Type B pancreatic cell (in vitro differentiated cells): ENCODE results near the gene FXYD1. TPM values are rescaled to one million over a fixed set of nuclear protein-coding genes. Genes with fewer than 3 reads are reported as not detected.

Source experiments
- DNase-seq: peaks from one replicate; pipeline ENCODE4 v3.0.0; 2021; ENCODE audit warnings: mixed read lengths; ENCODE audit not compliant: unreplicated experiment; ENCODE audit errors: extremely low spot score
- H3K27ac Mint-ChIP-seq: 2 replicates; pipeline ENCODE4 v1.8.0; 2021; ENCODE audit warnings: mild to moderate bottlenecking, mixed read lengths
- H3K27me3 Mint-ChIP-seq: 2 replicates; pipeline ENCODE4 v1.8.0; 2021; ENCODE audit warnings: mixed read lengths
- H3K36me3 Mint-ChIP-seq: 2 replicates; pipeline ENCODE4 v1.8.0; 2021; ENCODE audit warnings: mixed read lengths
- H3K4me1 Mint-ChIP-seq: one replicate; pipeline ENCODE4 v1.8.0; 2021; ENCODE audit warnings: mixed read lengths; ENCODE audit not compliant: unreplicated experiment
- H3K4me3 Mint-ChIP-seq: 2 replicates; pipeline ENCODE4 v1.8.0; 2021; ENCODE audit warnings: mild to moderate bottlenecking, mixed read lengths
- H3K9me3 Mint-ChIP-seq: 2 replicates; pipeline ENCODE4 v1.8.0; 2021; ENCODE audit warnings: mixed read lengths
- total RNA-seq: library from RNA; stranded (reverse); gene quantifications from 2 replicates; pipeline ENCODE4 v1.2.1, GENCODE V29; 2021; ENCODE audit warnings: low replicate concordance
- TF ChIP-seq, protein P1 (sequence below): fragments of 200-600 bp; sonication (generic); conservative IDR thresholded peaks from 2 replicates; pipeline ENCODE4 v1.5.0; 2021; ENCODE audit warnings: antibody characterized with exemption, mild to moderate bottlenecking

Gene FXYD1
- total RNA-seq, 1 donor from 2014 or later = 5.3 TPM

DNA sequence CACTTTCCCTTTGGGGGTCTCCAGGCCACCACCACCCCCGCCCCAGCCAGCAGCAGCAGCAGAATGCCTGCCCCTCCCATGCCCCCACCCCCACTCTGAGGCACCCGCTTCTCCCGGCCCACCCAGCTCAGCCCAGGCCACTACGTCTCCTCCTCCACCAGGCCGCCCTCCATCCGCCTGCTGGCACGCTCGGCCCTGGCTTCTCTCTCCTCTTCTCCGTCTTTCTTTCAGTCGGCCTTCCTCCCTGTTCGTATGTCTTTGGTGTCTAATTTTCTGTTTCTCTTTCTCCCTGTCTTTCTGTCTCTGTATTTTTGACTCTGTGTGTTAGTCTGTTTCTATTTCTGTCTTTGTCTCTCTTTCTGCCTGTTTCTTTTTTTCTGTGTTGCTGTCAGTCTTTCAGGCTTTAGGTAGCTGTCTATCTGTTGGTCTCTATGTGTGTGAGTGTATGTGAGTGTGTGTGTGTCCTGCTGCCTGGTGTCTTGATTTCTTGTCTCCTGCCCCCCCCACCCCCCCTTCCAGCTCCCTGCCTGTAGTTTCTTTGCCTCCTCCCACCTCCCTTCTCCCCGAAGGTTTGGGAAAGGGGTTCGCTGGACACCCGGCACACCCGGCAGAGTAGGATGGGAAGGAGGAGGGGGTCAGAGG is 3.9 kb upstream of the FXYD1 start, which contains the start of gene LGI4:
TSS of gene LGI4 (minus strand) at position 459 of the 642 bp plus-strand sequence. CDS start at position 80, 379 bp downstream.
- TF ChIP-seq, protein P1, sequence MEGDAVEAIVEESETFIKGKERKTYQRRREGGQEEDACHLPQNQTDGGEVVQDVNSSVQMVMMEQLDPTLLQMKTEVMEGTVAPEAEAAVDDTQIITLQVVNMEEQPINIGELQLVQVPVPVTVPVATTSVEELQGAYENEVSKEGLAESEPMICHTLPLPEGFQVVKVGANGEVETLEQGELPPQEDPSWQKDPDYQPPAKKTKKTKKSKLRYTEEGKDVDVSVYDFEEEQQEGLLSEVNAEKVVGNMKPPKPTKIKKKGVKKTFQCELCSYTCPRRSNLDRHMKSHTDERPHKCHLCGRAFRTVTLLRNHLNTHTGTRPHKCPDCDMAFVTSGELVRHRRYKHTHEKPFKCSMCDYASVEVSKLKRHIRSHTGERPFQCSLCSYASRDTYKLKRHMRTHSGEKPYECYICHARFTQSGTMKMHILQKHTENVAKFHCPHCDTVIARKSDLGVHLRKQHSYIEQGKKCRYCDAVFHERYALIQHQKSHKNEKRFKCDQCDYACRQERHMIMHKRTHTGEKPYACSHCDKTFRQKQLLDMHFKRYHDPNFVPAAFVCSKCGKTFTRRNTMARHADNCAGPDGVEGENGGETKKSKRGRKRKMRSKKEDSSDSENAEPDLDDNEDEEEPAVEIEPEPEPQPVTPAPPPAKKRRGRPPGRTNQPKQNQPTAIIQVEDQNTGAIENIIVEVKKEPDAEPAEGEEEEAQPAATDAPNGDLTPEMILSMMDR = no peak
- Mint-ChIP-seq H3K36me3 (no peaks in the 10 kb centered on the region), H3K4me1 (peaks cover 26% of the 10 kb centered on the region), H3K9me3 (peaks cover 11% of the 10 kb centered on the region), H3K4me3 (peak within 1 kb of the TSS; percentile 45), H3K27me3 (peaks cover 7% of the 10 kb centered on the region), H3K27ac (no peak within 1 kb of the TSS)
- no peak for DNase-seq

DNA sequence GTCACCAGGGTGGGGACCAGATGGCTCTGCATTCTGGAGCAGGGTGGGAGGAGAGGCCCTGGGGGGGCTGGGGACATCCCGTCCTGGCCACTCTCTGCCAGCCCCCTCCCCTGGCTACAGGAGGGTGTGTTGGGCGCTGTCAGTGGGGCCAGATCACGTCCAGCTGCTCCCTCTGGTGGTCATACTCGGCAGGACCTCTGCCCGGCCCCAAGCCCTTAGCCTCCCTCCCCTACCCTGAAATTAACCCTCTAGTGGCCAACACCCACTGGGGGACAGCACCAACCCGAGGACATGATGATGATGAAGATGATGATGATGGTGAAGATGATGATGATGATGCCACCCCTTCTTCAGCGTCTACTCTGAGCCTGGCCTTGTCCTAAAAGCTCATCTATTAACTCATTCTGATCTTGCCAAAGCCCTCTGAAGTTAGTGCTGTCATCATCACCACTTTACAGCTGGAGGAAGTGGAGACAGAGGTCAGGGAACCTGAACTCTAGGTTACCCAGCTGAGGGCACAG is 3.2 kb upstream of the FXYD1 start:
- TF ChIP-seq, protein P1 = peak; percentile 98
- no peak overlapping the region for H3K27ac Mint-ChIP-seq
- H3K4me1 Mint-ChIP-seq = peaks cover 22% of the 10 kb centered on the region
- peak; percentile 84 for DNase-seq
- peaks cover 8% of the 10 kb centered on the region for H3K27me3 Mint-ChIP-seq
- peak overlapping the region; percentile 45 for H3K4me3 Mint-ChIP-seq
- peaks cover 11% of the 10 kb centered on the region for H3K9me3 Mint-ChIP-seq
- H3K36me3 Mint-ChIP-seq = no peaks in the 10 kb centered on the region

DNA sequence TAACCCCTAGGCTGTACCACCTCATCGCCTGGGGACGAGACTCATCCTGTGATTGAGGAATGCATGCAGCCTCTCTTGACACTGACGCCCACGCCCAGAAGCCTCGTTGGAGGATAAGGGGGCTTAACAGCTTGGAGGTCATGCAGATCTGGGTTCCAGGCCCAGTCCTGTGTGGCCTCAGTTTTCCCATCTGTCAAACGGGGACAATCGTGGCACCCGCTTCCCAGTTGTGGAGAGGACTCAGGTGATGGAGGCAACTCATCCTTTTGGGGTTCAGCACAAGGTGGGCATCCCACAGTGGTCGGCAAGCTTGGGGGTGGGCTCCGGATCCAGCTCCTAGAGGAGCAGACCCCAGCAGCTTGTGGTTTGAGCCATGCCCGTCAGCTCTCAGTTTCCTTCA is 2.4 kb upstream of the FXYD1 start:
- Mint-ChIP-seq H3K27me3 (peaks cover 15% of the 10 kb centered on the region), H3K36me3 (no peaks in the 10 kb centered on the region), H3K4me3 (no peak overlapping the region), H3K27ac (no peak overlapping the region), H3K9me3 (peaks cover 11% of the 10 kb centered on the region), H3K4me1 (peaks cover 29% of the 10 kb centered on the region)
- TF ChIP-seq, protein P1 = no peak
- no peak for DNase-seq

DNA sequence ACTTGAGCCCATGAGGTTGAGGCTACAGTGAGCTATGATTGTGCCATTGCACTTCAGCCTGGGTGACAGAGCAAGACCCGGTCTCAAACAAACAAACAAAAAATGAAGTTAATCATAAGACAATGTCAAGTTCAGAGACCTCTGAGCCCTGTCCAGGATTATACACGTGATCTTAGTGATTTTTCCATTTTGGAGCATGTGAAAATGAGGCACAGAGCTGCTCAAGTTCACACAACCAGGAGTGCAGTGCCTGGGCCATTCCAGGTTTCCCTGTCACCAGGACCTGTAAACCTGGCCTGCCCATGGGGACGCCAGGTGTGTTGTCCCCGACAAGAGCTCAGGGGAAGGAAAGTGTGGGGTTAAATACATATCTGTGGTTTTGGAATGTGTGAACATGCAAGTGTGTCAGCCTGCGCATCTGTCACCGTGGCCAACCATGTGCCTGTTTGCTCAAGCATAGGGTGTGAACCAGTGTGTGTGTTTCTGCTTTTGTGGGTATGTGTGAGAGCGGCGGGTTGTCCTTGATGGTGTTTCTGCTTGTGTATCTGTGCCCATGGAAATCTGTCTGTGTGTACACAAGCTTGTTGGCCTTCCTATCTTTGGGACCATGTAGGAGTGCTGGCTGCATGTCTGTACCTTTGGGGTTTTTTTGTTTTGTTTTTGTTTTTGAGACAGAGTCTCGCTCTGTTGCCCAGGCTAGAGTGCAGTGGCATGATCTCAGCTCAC is 1.5 kb upstream of the FXYD1 start:
- H3K36me3 Mint-ChIP-seq = no peaks in the 10 kb centered on the region
- H3K27me3 Mint-ChIP-seq = peaks cover 24% of the 10 kb centered on the region
- peaks cover 37% of the 10 kb centered on the region for H3K4me1 Mint-ChIP-seq
- DNase-seq = no peak
- no peak overlapping the region for H3K4me3 Mint-ChIP-seq
- TF ChIP-seq, protein P1 = no peak
- H3K9me3 Mint-ChIP-seq = peaks cover 11% of the 10 kb centered on the region
- H3K27ac Mint-ChIP-seq = peak overlapping the region; percentile 56

DNA sequence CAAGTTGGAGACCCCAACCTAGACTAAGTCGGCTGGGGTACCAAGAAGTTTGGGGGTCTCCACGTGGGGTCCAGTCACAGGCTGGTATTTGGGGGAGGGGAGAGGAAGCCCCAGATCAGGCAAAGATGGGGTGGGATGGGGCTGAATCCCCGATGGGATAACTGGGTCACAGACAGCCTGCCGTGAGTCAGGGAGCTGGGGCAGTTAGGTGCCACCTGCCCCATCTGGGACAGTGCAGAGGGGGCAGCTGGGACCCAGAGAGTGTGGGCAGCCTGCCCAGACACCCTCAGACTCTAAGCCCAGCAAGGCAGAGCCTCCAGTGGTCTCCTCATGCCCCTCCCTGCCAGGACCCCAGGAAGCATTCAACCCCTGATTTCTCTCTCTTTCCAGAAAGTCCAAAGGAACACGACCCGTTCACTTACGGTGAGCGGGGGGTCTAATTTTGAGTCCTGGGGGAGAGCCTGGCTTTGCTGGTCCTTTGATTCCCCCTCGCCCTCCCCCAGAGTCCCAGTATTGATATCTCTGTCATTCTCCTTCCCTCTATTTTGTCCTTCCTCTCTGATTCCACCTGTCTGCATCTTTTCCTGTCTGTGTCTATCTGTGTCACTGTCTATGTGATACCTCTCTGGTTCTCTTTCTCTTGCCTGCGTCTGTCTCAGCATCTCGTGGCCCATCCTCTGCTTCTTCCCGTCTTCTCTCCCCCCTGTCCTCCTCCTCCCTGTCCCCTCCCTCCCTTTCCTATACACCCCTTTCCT is 1.8 kb downstream of the FXYD1 start:
- Mint-ChIP-seq H3K27me3 (peaks cover 47% of the 10 kb centered on the region), H3K4me1 (peaks cover 37% of the 10 kb centered on the region), H3K27ac (peak overlapping the region; percentile 64), H3K9me3 (no peaks in the 10 kb centered on the region), H3K36me3 (no peaks in the 10 kb centered on the region), H3K4me3 (peak overlapping the region; percentile 78)
- TF ChIP-seq, protein P1 = no peak
- DNase-seq = no peak
